ENCODE results near the gene FHAD1.

FHAD1 gene

GRCh38 chr1:15446212-15446611 lies 199.2 kb downstream of the FHAD1 start:
- no peak for TF ChIP-seq CTCF (IDR thresholded peaks at IDR 0.05; ENCODE audit: insufficient read depth, low read depth, low read length, missing control alignments)
- H3K4me3 ChIP-seq (ENCODE audit: low read length), result no peak overlapping the region
- DNase-seq (ENCODE audit: low read depth), result no peak
